SK-N-SH (cell line): Measurements from ENCODE around the gene UBL7. TPM values are rescaled to one million over a fixed set of nuclear protein-coding genes. Genes with fewer than 3 reads are reported as not detected.

Experiments
- CTCF ChIA-PET: fragments of 300-600, 350-600 bp; formaldehyde crosslinking; extraction: SDS; loops from one replicate; lab custom pipeline; 2021; lab: Yijun Ruan, JAX
- POLR2A ChIA-PET: fragments of 350-600 bp; sonication (Branson Sonifier 250); formaldehyde crosslinking; extraction: SDS; loops from one replicate; lab custom pipeline; 2020; ENCODE audit warnings: antibody characterized with exemption, inconsistent platforms; lab: Yijun Ruan, JAX
- DNase-seq: peaks from one replicate; pipeline ENCODE4 v3.0.0; 2012
- H2AFZ ChIP-seq: fragments of 200-600 bp; sonication (generic); 2 replicates; pipeline ENCODE4 v1.8.1; 2016; ENCODE audit warnings: antibody characterized with exemption, mild to moderate bottlenecking, low read depth
- H3F3A ChIP-seq: fragments of 200-600 bp; sonication (generic); replicated peaks from 2 replicates; pipeline ENCODE3; 2016; ENCODE audit warnings: antibody characterized with exemption, mild to moderate bottlenecking; ENCODE audit not compliant: insufficient read depth
- H3K27ac ChIP-seq, 2 experiments: fragments of 200-500 bp in 1 of 2; fragments of 200-600 bp in 1 of 2; sonication (Bioruptor generic) in 1 of 2; sonication (generic), shearing (Covaris generic) in 1 of 2; 2 replicates each; pipeline versions ENCODE4 v1.5.1 to v1.6.1; 2014 to 2016; ENCODE audit warnings: low read depth in 2 of 2, inconsistent platforms in 1 of 2, low read length in 1 of 2, mild to moderate bottlenecking in 1 of 2, mixed read lengths in 1 of 2
- H3K27me3 ChIP-seq: fragments of 200-600 bp; sonication (generic), shearing (Covaris generic); 2 replicates; pipeline ENCODE4 v1.6.1; 2016; ENCODE audit warnings: mixed run types; ENCODE audit not compliant: insufficient read depth
- H3K36me3 ChIP-seq, 2 experiments: fragments of 200-500 bp in 1 of 2; fragments of 200-600 bp in 1 of 2; sonication (Bioruptor generic) in 1 of 2; sonication (generic) in 1 of 2; replicated peaks in 1 of 2; 2 replicates each; pipeline versions ENCODE3 to v1.5.1; 2014 to 2016; ENCODE audit warnings: low read length in 1 of 2, mild to moderate bottlenecking in 1 of 2; ENCODE audit not compliant: insufficient read depth in 2 of 2, control insufficient read depth in 1 of 2
- H3K4me1 ChIP-seq, 2 experiments: fragments of 200-500 bp in 1 of 2; fragments of 200-600 bp in 1 of 2; sonication (Bioruptor generic) in 1 of 2; sonication (generic), shearing (Covaris generic) in 1 of 2; 2 replicates each; pipeline versions ENCODE4 v1.5.1 to v1.6.1; 2014 to 2016; ENCODE audit warnings: low read depth in 1 of 2, low read length in 1 of 2, mixed run types in 1 of 2; ENCODE audit not compliant: insufficient read depth in 2 of 2, control insufficient read depth in 1 of 2
- H3K4me2 ChIP-seq: fragments of 200-600 bp; sonication (generic), shearing (Covaris generic); 2 replicates; pipeline ENCODE4 v1.6.1; 2017; ENCODE audit warnings: mixed run types
- H3K4me3 ChIP-seq, 2 experiments: fragments of 200-500 bp in 1 of 2; fragments of 200-600 bp in 1 of 2; sonication (Bioruptor generic) in 1 of 2; sonication (generic), shearing (Covaris generic) in 1 of 2; 2 replicates each; pipeline versions ENCODE4 v1.5.1 to v1.8.1; 2014 to 2016; ENCODE audit warnings: low read depth in 2 of 2, inconsistent platforms in 1 of 2, low read length in 1 of 2, mild to moderate bottlenecking in 1 of 2, mixed read lengths in 1 of 2, moderate library complexity in 1 of 2
- H3K79me2 ChIP-seq: fragments of 200-600 bp; sonication (generic); 2 replicates; pipeline ENCODE4 v1.8.1; 2017; ENCODE audit warnings: mild to moderate bottlenecking; ENCODE audit not compliant: insufficient read depth
- H3K9ac ChIP-seq: fragments of 200-600 bp; sonication (generic); 2 replicates; pipeline ENCODE4 v1.6.1; 2017; ENCODE audit warnings: mixed run types
- H3K9me2 ChIP-seq: fragments of 200-600 bp; sonication (generic); 2 replicates; pipeline ENCODE4 v1.6.1; 2017; ENCODE audit warnings: mixed run types
- H3K9me3 ChIP-seq: fragments of 200-600 bp; sonication (generic); 2 replicates; pipeline ENCODE4 v1.6.1; 2017; ENCODE audit warnings: mixed run types, mild to moderate bottlenecking, moderate library complexity
- H4K20me1 ChIP-seq: fragments of 200-600 bp; sonication (generic); 2 replicates; pipeline ENCODE4 v1.6.1; 2017; ENCODE audit warnings: mild to moderate bottlenecking, mixed run types; ENCODE audit not compliant: insufficient read depth
- EP300 ChIP-seq, 2 experiments: IDR thresholded peaks; 2 replicates each; pipeline versions ENCODE4 v1.4.0 to v1.6.1; 2012; ENCODE audit warnings: borderline replicate concordance in 1 of 2, low read depth in 1 of 2, low read length in 1 of 2
- EZH2phosphoT487 ChIP-seq: fragments of 200-600 bp; sonication (generic); IDR thresholded peaks from 2 replicates; pipeline ENCODE4 v1.6.1; 2017; ENCODE audit warnings: low read depth, mixed run types, mild to moderate bottlenecking, antibody characterized with exemption, moderate library complexity, borderline replicate concordance
- FOSL2 ChIP-seq: IDR thresholded peaks from 2 replicates; pipeline ENCODE4 v1.4.0; 2012; ENCODE audit warnings: low read depth, mild to moderate bottlenecking, moderate library complexity, borderline replicate concordance
- GABPA ChIP-seq: IDR thresholded peaks from 2 replicates; pipeline ENCODE4 v1.4.0; 2012; ENCODE audit warnings: low read depth, mild to moderate bottlenecking
- GATA2 ChIP-seq: sonication (generic); formaldehyde crosslinking; IDR thresholded peaks from 2 replicates; pipeline ENCODE4 v1.5.0; 2020; ENCODE audit warnings: mild to moderate bottlenecking, missing genetic modification reagents
- JUND ChIP-seq: IDR thresholded peaks from 2 replicates; pipeline ENCODE4 v1.4.0; 2012
- MXI1 ChIP-seq: IDR thresholded peaks from 2 replicates; pipeline ENCODE4 v1.6.1; 2012; ENCODE audit warnings: mild to moderate bottlenecking, low read depth, low read length, improper control_type of control experiment
- POLR2AphosphoS5 ChIP-seq: IDR thresholded peaks from 2 replicates; pipeline ENCODE4 v1.6.1; 2012; ENCODE audit warnings: low read depth, low read length
- RCOR1 ChIP-seq: fragments of 150-350 bp; IDR thresholded peaks from 2 replicates; pipeline ENCODE4 v1.6.1; 2017; ENCODE audit warnings: antibody characterized with exemption, low read length
- SIN3A ChIP-seq: IDR thresholded peaks from 2 replicates; pipeline ENCODE4 v1.6.1; 2012; ENCODE audit warnings: low read depth, mild to moderate bottlenecking, low read length, moderate library complexity, borderline replicate concordance
- SMC3 ChIP-seq: IDR thresholded peaks from 2 replicates; pipeline ENCODE4 v1.6.1; 2012; ENCODE audit warnings: low read depth, low read length, improper control_type of control experiment
- TAF1 ChIP-seq: IDR thresholded peaks from 2 replicates; pipeline ENCODE4 v1.6.1; 2012; ENCODE audit warnings: low read depth, mild to moderate bottlenecking, low read length, moderate library complexity, borderline replicate concordance
- TCF12 ChIP-seq: IDR thresholded peaks from 2 replicates; pipeline ENCODE4 v1.4.0; 2012
- WGBS: methylation state at CpG from one replicate; pipeline ENCODE4 v1.1.6; 2017; ENCODE audit warnings: low lambda C conversion rate; 5-methylcytosine and 5-hydroxymethylcytosine counted together
- polyA plus RNA-seq, 3 experiments: library from polyadenylated mRNA; depleted of rRNA; stranded (reverse); fragments of >200 nt; gene quantifications; 2 replicates each; pipeline ENCODE4 v1.2.3, GENCODE V29; 2012
- TF ChIP-seq, protein P1 (sequence below): IDR thresholded peaks from 2 replicates; pipeline ENCODE4 v1.6.1; 2012; ENCODE audit warnings: mild to moderate bottlenecking, low read depth, low read length, moderate library complexity
- TF ChIP-seq, protein P2 (sequence below): IDR thresholded peaks from 2 replicates; pipeline ENCODE4 v1.4.0; 2012; ENCODE audit warnings: low read depth

Gene UBL7
- polyA plus RNA-seq, 1 of the 3 experiments (the other 2 are of a cell fraction) = 81.1 TPM

DNA sequence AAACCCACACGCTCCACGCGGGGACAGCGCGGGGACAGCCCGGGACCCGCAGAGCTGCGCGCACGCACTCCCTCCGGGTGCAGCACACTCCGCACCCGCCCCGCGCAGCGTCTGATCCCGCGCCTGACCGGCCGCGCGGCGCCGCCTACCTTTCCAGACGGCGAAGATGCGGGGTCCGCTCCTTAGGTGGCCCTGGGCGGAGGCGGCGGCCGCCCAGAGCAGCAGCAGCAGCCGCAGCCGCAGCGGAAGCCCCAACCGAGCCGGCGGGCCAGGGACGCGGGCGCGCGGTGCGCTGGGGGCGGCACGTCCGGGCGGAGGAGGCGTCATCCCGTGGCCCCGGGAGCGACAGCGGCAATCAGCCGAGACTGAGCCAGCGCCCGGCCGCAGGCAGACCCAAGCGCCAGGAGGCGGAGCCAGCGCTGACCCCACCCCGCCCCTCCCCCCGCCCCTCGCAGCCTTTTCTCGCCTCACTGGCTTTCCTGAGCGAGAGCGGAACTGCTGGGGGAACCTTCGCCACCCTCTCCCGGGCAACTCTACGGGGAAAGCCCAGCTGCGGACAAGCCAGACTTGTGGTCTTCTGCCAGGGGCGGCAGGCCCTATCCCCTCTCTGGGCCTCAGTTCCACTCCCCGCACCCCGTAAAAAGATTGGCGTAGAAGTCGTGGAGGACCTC, 27.2 kb downstream of the UBL7 start, which contains the start of gene SEMA7A:
Gene SEMA7A (minus strand): TSS at position 367 of the 671 bp plus-strand sequence. CDS start 40 bp downstream, at position 327.
- H3K79me2 ChIP-seq = no peaks in the 10 kb centered on the region
- POLR2A ChIA-PET = no interaction called here
- WGBS = 8% methylated on average over 14 of the region's 75 CpGs
- no peaks in the 10 kb centered on the region for H3K9me3 ChIP-seq
- CTCF ChIA-PET = interaction anchor here (0.7 to 36.5 kb wide), 6 partner anchors 9 to 384 kb away, joined by 3 to 779 read pairs (median 3); partner anchors contain the start of gene CYP11A1
- no peaks in the 10 kb centered on the region for H4K20me1 ChIP-seq
- H3K36me3 ChIP-seq = no peaks in the 10 kb centered on the region
- H3K27me3 ChIP-seq = 0 out of 2 replicates have a peak, but pooled peaks cover 4% of the 10 kb centered on the region
- H3K27ac ChIP-seq = peak within 1 kb of the TSS in 1 of 2 experiments; percentile 22; a peak in 1 of 4 replicates
- H3F3A ChIP-seq = no peaks in the 10 kb centered on the region
- TF ChIP-seq TCF12 = no peak
- TF ChIP-seq RCOR1 = 0 out of 2 replicates have a peak, but pooled peaks have one; percentile 7
- peaks cover 0 to 15% of the 10 kb centered on the region in 2 experiments; a peak in 1 of 4 replicates for H3K4me1 ChIP-seq
- H3K9me2 ChIP-seq = no peaks in the 10 kb centered on the region
- H2AFZ ChIP-seq = peak within 1 kb of the TSS; percentile 82; the same call in 1 of the 2 replicates
- H3K4me2 ChIP-seq = peak within 1 kb of the TSS; percentile 89
- H3K4me3 ChIP-seq = peak within 1 kb of the TSS; percentile 69 to 72
- H3K9ac ChIP-seq = peak within 1 kb of the TSS; percentile 54; the same call in 1 of the 2 replicates
- peak; percentile 96 for DNase-seq

DNA sequence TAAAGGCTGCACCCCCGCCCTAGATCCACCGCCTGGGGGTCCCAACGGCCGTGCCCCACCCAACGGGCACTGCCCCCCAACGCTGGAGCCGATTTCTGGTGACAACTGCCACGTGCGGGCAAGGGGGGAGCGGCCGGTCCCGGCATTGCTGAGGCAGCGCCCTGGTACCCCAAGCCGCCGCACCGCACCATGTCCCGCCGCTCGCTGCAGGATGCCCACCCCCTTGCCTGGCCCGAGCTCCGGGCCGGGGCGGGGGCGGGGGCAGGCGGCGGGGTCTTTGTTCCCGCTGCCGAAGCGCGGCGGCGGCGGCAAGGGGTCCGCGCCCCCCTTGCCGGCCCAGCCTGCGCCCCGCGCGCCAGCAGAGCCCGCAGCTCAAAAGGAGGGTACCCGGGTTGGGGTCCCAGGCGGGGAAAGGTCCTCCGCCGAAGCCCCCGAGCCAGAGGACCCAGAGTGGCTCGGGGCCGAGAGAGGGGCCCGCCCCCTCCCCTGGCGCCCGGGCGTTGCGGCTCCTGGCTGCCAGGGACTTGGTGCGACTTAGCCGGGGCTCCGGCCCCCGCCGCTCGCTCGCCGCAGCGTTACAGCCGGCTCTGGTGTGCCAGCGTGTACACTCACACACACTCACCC, 27.9 kb downstream of the UBL7 start:
- Histone ChIP-seq H3K79me2 (no peaks in the 10 kb centered on the region), H3K27ac (no peak overlapping the region; a peak in 1 of 4 replicates)
- POLR2A ChIA-PET = no interaction called here

DNA sequence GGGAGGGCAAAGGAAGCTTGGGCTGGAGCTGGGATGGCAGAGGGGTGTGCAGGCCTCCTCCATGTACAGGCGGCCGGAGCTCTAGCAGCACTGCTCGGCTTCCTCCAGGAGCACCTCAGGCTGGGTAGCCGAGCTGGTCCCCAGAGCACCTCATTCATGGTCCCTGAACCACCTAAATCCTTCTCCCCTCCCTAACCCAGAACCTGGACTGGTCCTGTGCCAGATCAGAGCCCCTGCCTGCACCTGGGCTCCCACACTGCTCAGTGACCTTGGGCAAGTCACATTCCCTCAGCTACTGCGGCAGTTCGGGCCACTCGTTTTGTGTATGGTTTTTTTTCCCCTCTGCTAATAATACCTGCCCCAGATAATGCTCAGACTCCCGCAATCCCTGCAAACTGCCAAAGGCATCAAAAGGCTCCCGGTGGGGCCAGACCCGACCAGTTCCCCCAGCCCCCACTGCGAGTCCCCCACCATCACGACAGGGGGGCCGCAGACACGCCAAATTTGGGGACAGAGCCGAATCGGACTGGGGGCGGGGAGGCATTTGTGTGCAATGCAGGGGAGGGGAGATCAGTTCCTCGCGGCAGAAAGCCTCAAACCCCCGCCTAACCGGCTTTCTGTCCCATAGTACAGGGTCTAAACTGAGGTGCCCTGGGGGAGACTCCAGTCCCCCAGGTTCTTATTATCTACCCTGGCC, 28.5 kb downstream of the UBL7 start:
- WGBS = 37% methylated on average over 11 of the region's 21 CpGs
- no peaks in the 10 kb centered on the region for H4K20me1 ChIP-seq
- TF ChIP-seq JUND = no peak
- TF ChIP-seq TCF12 = no peak
- TF ChIP-seq, protein P1, sequence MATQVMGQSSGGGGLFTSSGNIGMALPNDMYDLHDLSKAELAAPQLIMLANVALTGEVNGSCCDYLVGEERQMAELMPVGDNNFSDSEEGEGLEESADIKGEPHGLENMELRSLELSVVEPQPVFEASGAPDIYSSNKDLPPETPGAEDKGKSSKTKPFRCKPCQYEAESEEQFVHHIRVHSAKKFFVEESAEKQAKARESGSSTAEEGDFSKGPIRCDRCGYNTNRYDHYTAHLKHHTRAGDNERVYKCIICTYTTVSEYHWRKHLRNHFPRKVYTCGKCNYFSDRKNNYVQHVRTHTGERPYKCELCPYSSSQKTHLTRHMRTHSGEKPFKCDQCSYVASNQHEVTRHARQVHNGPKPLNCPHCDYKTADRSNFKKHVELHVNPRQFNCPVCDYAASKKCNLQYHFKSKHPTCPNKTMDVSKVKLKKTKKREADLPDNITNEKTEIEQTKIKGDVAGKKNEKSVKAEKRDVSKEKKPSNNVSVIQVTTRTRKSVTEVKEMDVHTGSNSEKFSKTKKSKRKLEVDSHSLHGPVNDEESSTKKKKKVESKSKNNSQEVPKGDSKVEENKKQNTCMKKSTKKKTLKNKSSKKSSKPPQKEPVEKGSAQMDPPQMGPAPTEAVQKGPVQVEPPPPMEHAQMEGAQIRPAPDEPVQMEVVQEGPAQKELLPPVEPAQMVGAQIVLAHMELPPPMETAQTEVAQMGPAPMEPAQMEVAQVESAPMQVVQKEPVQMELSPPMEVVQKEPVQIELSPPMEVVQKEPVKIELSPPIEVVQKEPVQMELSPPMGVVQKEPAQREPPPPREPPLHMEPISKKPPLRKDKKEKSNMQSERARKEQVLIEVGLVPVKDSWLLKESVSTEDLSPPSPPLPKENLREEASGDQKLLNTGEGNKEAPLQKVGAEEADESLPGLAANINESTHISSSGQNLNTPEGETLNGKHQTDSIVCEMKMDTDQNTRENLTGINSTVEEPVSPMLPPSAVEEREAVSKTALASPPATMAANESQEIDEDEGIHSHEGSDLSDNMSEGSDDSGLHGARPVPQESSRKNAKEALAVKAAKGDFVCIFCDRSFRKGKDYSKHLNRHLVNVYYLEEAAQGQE = no peak
- no peak for TF ChIP-seq GABPA
- no peak for TF ChIP-seq GATA2 (CRISPR knock-in tag)
- TF ChIP-seq POLR2AphosphoS5 = no peak
- TF ChIP-seq FOSL2 = no peak
- no peak for TF ChIP-seq EP300 (IDR thresholded peaks at IDR 0.05; ENCODE audit: borderline replicate concordance in 1 of 2, low read depth in 1 of 2, low read length in 1 of 2)
- no peak for TF ChIP-seq MXI1
- TF ChIP-seq, protein P2, sequence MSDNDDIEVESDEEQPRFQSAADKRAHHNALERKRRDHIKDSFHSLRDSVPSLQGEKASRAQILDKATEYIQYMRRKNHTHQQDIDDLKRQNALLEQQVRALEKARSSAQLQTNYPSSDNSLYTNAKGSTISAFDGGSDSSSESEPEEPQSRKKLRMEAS = no peak
- TF ChIP-seq EZH2phosphoT487 = no peak
- TF ChIP-seq TAF1 = no peak

More for the DNA sequence above, 27.9 kb downstream of the UBL7 start:
- Histone ChIP-seq H3K4me1 (peaks cover 0 to 13% of the 10 kb centered on the region in 2 experiments; a peak in 1 of 4 replicates), H3K9me3 (no peaks in the 10 kb centered on the region), H2AFZ (peak overlapping the region; percentile 82; the same call in 1 of the 2 replicates)
- peak; percentile 87 for DNase-seq
- TF ChIP-seq SIN3A (no peak), SMC3 (no peak)
- TF ChIP-seq, all 33 proteins: peak for 0
- no peaks in the 10 kb centered on the region for H3K36me3 ChIP-seq
- 12% methylated on average over 10 of the region's 64 CpGs for WGBS
- H4K20me1 ChIP-seq = no peaks in the 10 kb centered on the region
- H3K9me2 ChIP-seq = no peaks in the 10 kb centered on the region
- CTCF ChIA-PET = interaction anchor here (0.7 to 36.5 kb wide), 3 partner anchors 10 to 55 kb away, joined by 3 to 779 read pairs (median 7); partner anchors contain the start of gene CYP11A1
- peak overlapping the region; percentile 89 for H3K4me2 ChIP-seq
- peak overlapping the region; percentile 69 to 72 for H3K4me3 ChIP-seq
- H3K27me3 ChIP-seq = 0 out of 2 replicates have a peak, but pooled peaks cover 4% of the 10 kb centered on the region
- no peaks in the 10 kb centered on the region for H3F3A ChIP-seq
- H3K9ac ChIP-seq = peak overlapping the region; percentile 54; the same call in 1 of the 2 replicates

More for the DNA sequence above, 28.5 kb downstream of the UBL7 start:
- CTCF ChIA-PET = interaction anchor here (0.8 to 36.5 kb wide), 5 partner anchors 8 to 189 kb away, joined by 3 to 779 read pairs (median 6); partner anchors contain the start of gene CYP11A1
- no peaks in the 10 kb centered on the region for H3K36me3 ChIP-seq
- no peak for DNase-seq
- H3K4me2 ChIP-seq = peak overlapping the region; percentile 89
- no peak overlapping the region for H3K27ac ChIP-seq
- peak overlapping the region; percentile 69 to 72 for H3K4me3 ChIP-seq
- no peaks in the 10 kb centered on the region for H3K79me2 ChIP-seq
- no peak overlapping the region for H2AFZ ChIP-seq
- no peaks in the 10 kb centered on the region for H3F3A ChIP-seq
- H3K27me3 ChIP-seq = 0 out of 2 replicates have a peak, but pooled peaks cover 4% of the 10 kb centered on the region
- H3K4me1 ChIP-seq = peaks cover 0 to 13% of the 10 kb centered on the region in 2 experiments; a peak in 1 of 4 replicates
- no peaks in the 10 kb centered on the region for H3K9me2 ChIP-seq
- H3K9ac ChIP-seq = no peak overlapping the region
- H3K9me3 ChIP-seq = no peaks in the 10 kb centered on the region
- POLR2A ChIA-PET = no interaction called here
